SW 1271 (cell line): ENCODE results near the gene RXRA.
A peak's percentile ranks its signal among the peaks of the same experiment; 100 is the strongest.

ENCODE experiments used
- DNase-seq, 2 experiments: peaks; one replicate each; lab custom pipeline; 2025; lab: John Stamatoyannopoulos, UW

The RXRA gene

GRCh38 chr9:134369416-134370212 is 43.4 kb downstream of the RXRA start:
- no peak for DNase-seq

- DNase-seq = no peak
Measured at GRCh38 chr9:134370213-134370492, 43.9 kb downstream of the RXRA start.

- DNase-seq = no peak
Measured at GRCh38 chr9:134370638-134371037, 44.4 kb downstream of the RXRA start.

GRCh38 chr9:134371731-134372130 is 45.5 kb downstream of the RXRA start:
- DNase-seq = no peak

GRCh38 chr9:134372581-134373267 is 46.5 kb downstream of the RXRA start:
- DNase-seq = no peak

- no peak for DNase-seq
Measured at GRCh38 chr9:134373269-134373668, 47.0 kb downstream of the RXRA start.

- no peak for DNase-seq
Measured at GRCh38 chr9:134373953-134374300, 47.7 kb downstream of the RXRA start.

- no peak for DNase-seq
Measured at GRCh38 chr9:134374301-134375010, 48.2 kb downstream of the RXRA start.

- DNase-seq = no peak
Measured at GRCh38 chr9:134375011-134375390, 48.7 kb downstream of the RXRA start.

- no peak for DNase-seq
Measured at GRCh38 chr9:134375430-134376385, 49.5 kb downstream of the RXRA start.

- DNase-seq = no peak
Measured at GRCh38 chr9:134376386-134377142, 50.3 kb downstream of the RXRA start.

- no peak for DNase-seq
Measured at GRCh38 chr9:134377143-134377484, 50.9 kb downstream of the RXRA start.

- peak in 1 of 2 experiments; percentile 40 for DNase-seq
Measured at GRCh38 chr9:134377976-134378375, 51.7 kb downstream of the RXRA start.

- peak in 1 of 2 experiments; percentile 63 for DNase-seq
Measured at GRCh38 chr9:134378901-134379338, 52.7 kb downstream of the RXRA start.

- peak; percentile 42 to 59 for DNase-seq
Measured at GRCh38 chr9:134379831-134380365, 53.6 kb downstream of the RXRA start.

- DNase-seq = no peak
Measured at GRCh38 chr9:134380542-134381271, 54.5 kb downstream of the RXRA start.

- no peak for DNase-seq
Measured at GRCh38 chr9:134381272-134381661, 55.0 kb downstream of the RXRA start.

- DNase-seq = no peak
Measured at GRCh38 chr9:134381671-134382516, 55.6 kb downstream of the RXRA start.

GRCh38 chr9:134382733-134383132 is 56.5 kb downstream of the RXRA start:
- DNase-seq = no peak
